PC-9 (cell line): Measurements from ENCODE around the gene SH3RF3. TPM values are rescaled to one million over a fixed set of nuclear protein-coding genes. Genes with fewer than 3 reads are reported as not detected.

Experiments used
- BruUV-seq: library from RNA; stranded (reverse); fragments of 400-500 nt; replicated peaks from 2 replicates; lab custom pipeline; 2021; lab: Mats Ljungman, UMichigan
- CTCF ChIA-PET: fragments of 300-600 bp; sonication (Branson Sonifier 250); formaldehyde crosslinking; loops from one replicate; lab custom pipeline; 2022; ENCODE audit warnings: antibody characterized with exemption; lab: Charles Lee
- POLR2A ChIA-PET: fragments of 300-600 bp; sonication (Branson Sonifier 250); formaldehyde crosslinking; loops from one replicate; lab custom pipeline; 2022; ENCODE audit warnings: antibody characterized with exemption; ENCODE audit not compliant: unreplicated experiment; lab: Charles Lee
- DNase-seq, 2 experiments: peaks; one replicate each; pipeline versions ENCODE4 v3.0.0 to v3.0.0-alpha.2; 2015 to 2022; ENCODE audit warnings: mixed read lengths in 1 of 2
- H2AFZ ChIP-seq: fragments of 200-600 bp; sonication (generic); 2 replicates; pipeline ENCODE4 v1.8.1; 2017; ENCODE audit warnings: antibody characterized with exemption
- H3F3A ChIP-seq: fragments of 200-600 bp; sonication (generic); 2 replicates; pipeline ENCODE4 v1.8.1; 2017; ENCODE audit warnings: antibody characterized with exemption, mild to moderate bottlenecking, low read depth; ENCODE audit not compliant: insufficient read depth
- H3K27ac ChIP-seq: fragments of 200-600 bp; sonication (generic); 2 replicates; pipeline ENCODE4 v1.6.1; 2016; ENCODE audit warnings: mixed run types
- H3K27me3 ChIP-seq: fragments of 200-600 bp; sonication (generic); 2 replicates; pipeline ENCODE4 v1.6.1; 2016; ENCODE audit warnings: low read depth, mixed run types; ENCODE audit not compliant: insufficient read depth
- H3K36me3 ChIP-seq: fragments of 200-600 bp; sonication (generic); 2 replicates; pipeline ENCODE4 v1.6.1; 2016; ENCODE audit warnings: low read depth, mixed run types
- H3K4me1 ChIP-seq: fragments of 200-600 bp; sonication (generic); replicated peaks from 2 replicates; pipeline ENCODE4 v1.6.1; 2016; ENCODE audit warnings: mixed run types; ENCODE audit not compliant: insufficient read depth
- H3K4me2 ChIP-seq: fragments of 200-600 bp; sonication (generic); 2 replicates; pipeline ENCODE4 v1.6.1; 2017; ENCODE audit warnings: mixed run types
- H3K4me3 ChIP-seq: fragments of 200-600 bp; sonication (generic); 2 replicates; pipeline ENCODE4 v1.6.1; 2016; ENCODE audit warnings: mixed run types
- H3K79me2 ChIP-seq: fragments of 200-600 bp; sonication (generic); 2 replicates; pipeline ENCODE4 v1.6.1; 2017; ENCODE audit warnings: low read depth, mixed run types
- H3K9me2 ChIP-seq: fragments of 200-600 bp; sonication (generic); 2 replicates; pipeline ENCODE4 v1.8.1; 2017; ENCODE audit warnings: mild to moderate bottlenecking; ENCODE audit not compliant: insufficient read depth
- H3K9me3 ChIP-seq: fragments of 200-600 bp; sonication (generic); 2 replicates; pipeline ENCODE4 v1.8.1; 2016; ENCODE audit warnings: low read depth; ENCODE audit not compliant: insufficient read depth
- H4K20me1 ChIP-seq: fragments of 200-600 bp; sonication (generic); 2 replicates; pipeline ENCODE4 v1.8.1; 2017; ENCODE audit not compliant: insufficient read depth
- EZH2 ChIP-seq: fragments of 200-600 bp; sonication (generic); IDR thresholded peaks from 2 replicates; pipeline ENCODE4 v1.8.0; 2017; ENCODE audit warnings: antibody characterized with exemption, low read depth
- intact Hi-C: fragments of 100-400 bp; cut with micrococcal nuclease; formaldehyde crosslinking; loops from one replicate; pipeline ENCODE4 v1.10.0; 2022; ENCODE audit not compliant: unreplicated experiment
- total RNA-seq: library from RNA; stranded (reverse); gene quantifications from 2 replicates; pipeline ENCODE4 v1.2.3, GENCODE V29; 2021
- TF ChIP-seq, protein P1 (sequence below): fragments of 200-600 bp; sonication (generic); conservative IDR thresholded peaks from 2 replicates; pipeline ENCODE4 v1.6.1; 2017; ENCODE audit warnings: mixed run types, antibody characterized with exemption, mild to moderate bottlenecking, moderate library complexity

SH3RF3 gene
- total RNA-seq, 1 experiment from 2014 or later: 6.1 TPM

GRCh38 chr2:109419960-109420370 is 291.0 kb downstream of the SH3RF3 start:
- no peaks in the 10 kb centered on the region for H3K4me1 ChIP-seq
- no peak overlapping the region for H2AFZ ChIP-seq
- no TSS peak for BruUV-seq
- no peak overlapping the region for H3K27ac ChIP-seq
- no peaks in the 10 kb centered on the region for H3K79me2 ChIP-seq
- POLR2A ChIA-PET: no interaction called here
- H3K9me3 ChIP-seq: no peaks in the 10 kb centered on the region
- H3F3A ChIP-seq: no peaks in the 10 kb centered on the region
- no peak overlapping the region for H3K4me3 ChIP-seq
- intact Hi-C loops: no loop called here
- no peaks in the 10 kb centered on the region for H4K20me1 ChIP-seq
- TF ChIP-seq EZH2: no peak
- TF ChIP-seq, protein P1, sequence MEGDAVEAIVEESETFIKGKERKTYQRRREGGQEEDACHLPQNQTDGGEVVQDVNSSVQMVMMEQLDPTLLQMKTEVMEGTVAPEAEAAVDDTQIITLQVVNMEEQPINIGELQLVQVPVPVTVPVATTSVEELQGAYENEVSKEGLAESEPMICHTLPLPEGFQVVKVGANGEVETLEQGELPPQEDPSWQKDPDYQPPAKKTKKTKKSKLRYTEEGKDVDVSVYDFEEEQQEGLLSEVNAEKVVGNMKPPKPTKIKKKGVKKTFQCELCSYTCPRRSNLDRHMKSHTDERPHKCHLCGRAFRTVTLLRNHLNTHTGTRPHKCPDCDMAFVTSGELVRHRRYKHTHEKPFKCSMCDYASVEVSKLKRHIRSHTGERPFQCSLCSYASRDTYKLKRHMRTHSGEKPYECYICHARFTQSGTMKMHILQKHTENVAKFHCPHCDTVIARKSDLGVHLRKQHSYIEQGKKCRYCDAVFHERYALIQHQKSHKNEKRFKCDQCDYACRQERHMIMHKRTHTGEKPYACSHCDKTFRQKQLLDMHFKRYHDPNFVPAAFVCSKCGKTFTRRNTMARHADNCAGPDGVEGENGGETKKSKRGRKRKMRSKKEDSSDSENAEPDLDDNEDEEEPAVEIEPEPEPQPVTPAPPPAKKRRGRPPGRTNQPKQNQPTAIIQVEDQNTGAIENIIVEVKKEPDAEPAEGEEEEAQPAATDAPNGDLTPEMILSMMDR: no peak
- no peak overlapping the region for H3K4me2 ChIP-seq
- no peaks in the 10 kb centered on the region for H3K9me2 ChIP-seq
- no peaks in the 10 kb centered on the region for H3K36me3 ChIP-seq
- CTCF ChIA-PET: no interaction called here
- no peak for DNase-seq
- H3K27me3 ChIP-seq: no peaks in the 10 kb centered on the region

DNA sequence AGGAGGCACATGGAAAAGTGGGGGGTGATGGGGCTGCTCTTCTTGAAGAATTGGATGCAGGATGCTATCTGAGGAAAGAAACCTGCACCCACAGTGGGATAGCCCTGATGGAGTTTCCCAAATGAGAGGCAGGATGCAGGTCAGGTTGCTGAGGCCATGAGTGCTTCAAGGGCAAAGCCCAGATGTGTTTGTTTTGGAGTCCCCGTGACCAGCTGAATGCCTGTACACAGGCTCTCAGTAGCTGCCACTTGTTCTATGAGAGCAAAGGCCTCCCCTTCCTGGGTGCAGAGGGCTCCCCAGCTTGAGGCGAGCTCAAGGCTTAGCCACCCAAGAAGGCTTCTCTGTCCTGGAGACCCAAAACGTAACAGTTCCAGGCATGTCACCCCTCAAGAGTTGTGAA is 292.1 kb downstream of the SH3RF3 start:
- CTCF ChIA-PET: no interaction called here
- intact Hi-C loops: no loop called here

DNA sequence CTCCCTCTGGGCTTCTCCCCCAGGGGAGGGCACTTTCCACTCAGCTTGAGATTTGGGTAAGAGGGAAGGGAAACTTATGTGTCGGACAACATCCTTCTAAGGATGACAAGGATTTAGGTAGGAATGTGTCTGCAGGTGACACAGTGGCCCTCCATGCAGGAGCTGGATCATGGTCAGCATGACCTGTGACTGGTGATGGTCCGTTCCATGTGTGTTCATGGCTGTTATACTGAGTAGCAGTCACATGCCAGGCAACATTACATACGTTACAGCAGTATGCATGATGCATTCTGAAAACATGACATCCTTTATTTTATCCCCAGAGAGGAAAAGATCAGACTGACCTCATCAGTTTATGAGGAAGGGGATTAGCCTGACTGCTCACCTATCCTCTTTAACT is 292.6 kb downstream of the SH3RF3 start:
- Histone ChIP-seq H3K79me2 (no peaks in the 10 kb centered on the region), H3K4me1 (no peaks in the 10 kb centered on the region), H4K20me1 (no peaks in the 10 kb centered on the region), H3K27me3 (no peaks in the 10 kb centered on the region), H3K4me2 (no peak overlapping the region), H3K9me2 (no peaks in the 10 kb centered on the region), H3K4me3 (no peak overlapping the region), H3F3A (no peaks in the 10 kb centered on the region), H3K27ac (no peak overlapping the region), H2AFZ (no peak overlapping the region), H3K9me3 (no peaks in the 10 kb centered on the region), H3K36me3 (no peaks in the 10 kb centered on the region)
- no TSS peak for BruUV-seq
- ChIA-PET CTCF (no interaction called here), POLR2A (no interaction called here)
- no peak for TF ChIP-seq EZH2
- TF ChIP-seq, protein P1: no peak
- DNase-seq: no peak
- intact Hi-C loops: no loop called here

More for the DNA sequence above, 292.1 kb downstream of the SH3RF3 start:
- Histone ChIP-seq H3K79me2 (no peaks in the 10 kb centered on the region), H3K4me2 (no peak overlapping the region), H3K27ac (no peak overlapping the region), H4K20me1 (no peaks in the 10 kb centered on the region), H3K4me1 (no peaks in the 10 kb centered on the region), H3K27me3 (no peaks in the 10 kb centered on the region), H3F3A (no peaks in the 10 kb centered on the region), H3K36me3 (no peaks in the 10 kb centered on the region), H3K4me3 (no peak overlapping the region), H3K9me3 (no peaks in the 10 kb centered on the region), H3K9me2 (no peaks in the 10 kb centered on the region), H2AFZ (no peak overlapping the region)
- no peak for TF ChIP-seq EZH2
- TF ChIP-seq, protein P1: no peak
- no peak for DNase-seq
- BruUV-seq: no TSS peak
- POLR2A ChIA-PET: no interaction called here
